Ovary (tissue), 9 donors: Measurements from ENCODE around the gene ATP2B3. TPM values are rescaled to one million over a fixed set of nuclear protein-coding genes. Genes with fewer than 3 reads are reported as not detected.
A peak's percentile ranks its signal among the peaks of the same experiment; 100 is the strongest.

Experiments
- DNase-seq, 5 donors: peaks; one replicate each; pipeline ENCODE4 v3.0.0-alpha.2; 2019 to 2020
- H3K27ac ChIP-seq, 2 donors: fragments of 200-600 bp; one replicate each; pipeline versions ENCODE4 v1.5.1 to v1.8.0; 2019 to 2022
- H3K27me3 ChIP-seq: fragments of 200-600 bp; one replicate; pipeline ENCODE4 v1.8.0; 2022
- H3K36me3 ChIP-seq: fragments of 200-600 bp; sonication (generic); one replicate; pipeline ENCODE4 v1.5.1; 2019
- H3K4me1 ChIP-seq: one replicate; pipeline ENCODE4 v1.8.1; 2013; ENCODE audit warnings: mild to moderate bottlenecking, moderate library complexity; ENCODE audit not compliant: insufficient read depth
- H3K4me3 ChIP-seq: fragments of 200-600 bp; sonication (generic); one replicate; pipeline ENCODE4 v1.5.1; 2017
- H3K9me3 ChIP-seq, 2 donors: fragments of 200-600 bp in 1 of 2; sonication (generic) in 1 of 2; one replicate each; pipeline versions ENCODE4 v1.5.1 to v1.8.1; 2013 to 2019; ENCODE audit warnings: mild to moderate bottlenecking in 1 of 2, moderate library complexity in 1 of 2
- CTCF ChIP-seq, 3 donors: fragments of 450-650 bp in 2 of 3; fragments of 200-600 bp in 1 of 3; IDR thresholded peaks; one replicate each; pipeline versions ENCODE4 v1.5.1 to v1.8.0; 2016 to 2022; ENCODE audit warnings: antibody characterized with exemption in 3 of 3, mild to moderate bottlenecking in 1 of 3
- EP300 ChIP-seq: sonication (generic); formaldehyde crosslinking; IDR thresholded peaks from one replicate; pipeline ENCODE4 v1.6.1; 2017; ENCODE audit warnings: antibody characterized with exemption
- POLR2A ChIP-seq: fragments of 450-650 bp; IDR thresholded peaks from one replicate; pipeline ENCODE4 v1.6.1; 2017; ENCODE audit warnings: antibody characterized with exemption, mild to moderate bottlenecking, moderate library complexity
- WGBS, 3 donors: extraction: QIAGEN DNeasy Blood & Tissue Kit in 1 of 3; methylation state at CpG; one replicate each; pipeline versions ENCODE4 v1.1.5 to v1.1.7; 2013 to 2017; 5-methylcytosine and 5-hydroxymethylcytosine counted together
- intact Hi-C, 4 donors: fragments of 100-400 bp; cut with DNase I; formaldehyde crosslinking; loops; one replicate each; pipeline versions ENCODE4 v1.11.0 to v1.15.1; 2022 to 2023
- polyA plus RNA-seq, 2 donors: library from polyadenylated mRNA; stranded (reverse); fragments of 200-250 nt in 1 of 2; fragments of 350-450 nt in 1 of 2; fragmentation: Illumina TruSeq in 1 of 2; extraction: RNeasy Lipid Tissue Mini Kit (QIAGEN cat#74804) in 1 of 2; gene quantifications; one replicate each; pipeline ENCODE4 v1.2.3, GENCODE V29; 2013 to 2014
- total RNA-seq, 7 donors: library from RNA; depleted of rRNA in 2 of 7; stranded (reverse); fragments of >200 nt in 2 of 7; fragmentation: NEBNext Ultra II Directional in 3 of 7; extraction: Animal tissue kit (Norgen Biotek cat#: 25700) in 3 of 7; gene quantifications; one replicate each; pipeline versions ENCODE4 v1.1.0 to v1.2.4, GENCODE V29; 2016 to 2023
- donor health status: DM: no; HTN: no; CAD: no; lungs with moderate emphysema.
- donor health status: DM: no; HTN: no; CAD: no.
- donor health status: Bipolar disorder and iron deficiency.
- donor health status: DM: yes; HTN: yes; CAD: no.
- donor health status: DM: no; HTN: no; CAD: no.
- donor health status: DM: yes; HTN: yes; CAD: no.

The ATP2B3 gene
- total and polyA plus RNA-seq, 9 donors: 0.01 to 1.6 (median 0.25) TPM; not detected in 5

- Histone ChIP-seq H3K36me3 (no peaks in the 10 kb centered on the region), H3K4me3 (no peak overlapping the region), H3K9me3 (no peaks in the 10 kb centered on the region), H3K27ac (no peak overlapping the region), H3K27me3 (no peaks in the 10 kb centered on the region), H3K4me1 (peaks cover 10% of the 10 kb centered on the region)
- TF ChIP-seq POLR2A (no peak), EP300 (no peak), CTCF (IDR thresholded peaks at IDR 0.05) (no peak)
- intact Hi-C loops: no loop called here
- WGBS, 3 donors: 54 to 68% (median 58%) methylated on average over 10 of the region's 10 CpGs
- peak in 1 of 5 donors; percentile 39 for DNase-seq
These were observed 26.0 kb upstream of the ATP2B3 start for GRCh38 chrX:153491351-153491914.

- WGBS, 3 donors: 27 to 48% (median 43%) methylated on average over 11 of the region's 11 CpGs
- Histone ChIP-seq H3K4me1 (peaks cover 10% of the 10 kb centered on the region), H3K36me3 (no peaks in the 10 kb centered on the region), H3K4me3 (no peak overlapping the region), H3K27ac (no peak overlapping the region), H3K9me3 (no peaks in the 10 kb centered on the region), H3K27me3 (no peaks in the 10 kb centered on the region)
- DNase-seq: no peak
- intact Hi-C loops: no loop called here
- TF ChIP-seq POLR2A (no peak), CTCF (IDR thresholded peaks at IDR 0.05) (no peak), EP300 (no peak)
These were observed 25.5 kb upstream of the ATP2B3 start for GRCh38 chrX:153491918-153492317.

GRCh38 chrX:153492543-153492942 is 24.9 kb upstream of the ATP2B3 start:
- Histone ChIP-seq H3K27ac (no peak overlapping the region), H3K36me3 (no peaks in the 10 kb centered on the region), H3K4me3 (no peak overlapping the region), H3K27me3 (no peaks in the 10 kb centered on the region), H3K4me1 (peaks cover 8% of the 10 kb centered on the region), H3K9me3 (no peaks in the 10 kb centered on the region)
- DNase-seq: no peak
- 79 to 88% (median 83%) methylated on average over 12 of the region's 12 CpGs for WGBS, 3 donors
- intact Hi-C loops: no loop called here
- TF ChIP-seq EP300 (no peak), POLR2A (no peak), CTCF (IDR thresholded peaks at IDR 0.05) (no peak)

- Histone ChIP-seq H3K4me3 (no peak overlapping the region), H3K36me3 (no peaks in the 10 kb centered on the region), H3K4me1 (peaks cover 3% of the 10 kb centered on the region), H3K27me3 (no peaks in the 10 kb centered on the region), H3K27ac (no peak overlapping the region), H3K9me3 (no peaks in the 10 kb centered on the region)
- intact Hi-C loops: no loop called here
- DNase-seq: no peak
- WGBS, 3 donors: 75 to 89% (median 82%) methylated on average over 11 of the region's 11 CpGs
- TF ChIP-seq CTCF (IDR thresholded peaks at IDR 0.05) (no peak), POLR2A (no peak), EP300 (no peak)
These were observed 24.4 kb upstream of the ATP2B3 start for GRCh38 chrX:153493085-153493484.
